Endodermal cell (in vitro differentiated cells): Measurements from ENCODE around the gene DDAH1. TPM values are rescaled to one million over a fixed set of nuclear protein-coding genes. Genes with fewer than 3 reads are reported as not detected.

Experiments used
- DNase-seq: peaks from one replicate; pipeline ENCODE4 v3.0.0-alpha.2; 2017
- H3K27ac ChIP-seq: 2 replicates; pipeline ENCODE4 v1.5.1; 2013; ENCODE audit warnings: mild to moderate bottlenecking, low read depth, low read length, moderate library complexity
- H3K27me3 ChIP-seq: 2 replicates; pipeline ENCODE4 v1.6.1; 2013; ENCODE audit warnings: mild to moderate bottlenecking, low read length, moderate library complexity; ENCODE audit not compliant: insufficient read depth, control insufficient read depth, poor library complexity, severe bottlenecking
- H3K36me3 ChIP-seq: 2 replicates; pipeline ENCODE4 v1.7.0; 2013; ENCODE audit warnings: mild to moderate bottlenecking, low read length, moderate library complexity; ENCODE audit not compliant: control insufficient read depth, insufficient read depth
- H3K4me1 ChIP-seq: one replicate; pipeline ENCODE4 v1.7.0; 2013; ENCODE audit warnings: low read length; ENCODE audit not compliant: control insufficient read depth, insufficient read depth
- H3K4me3 ChIP-seq: 2 replicates; pipeline ENCODE4 v1.5.1; 2013; ENCODE audit warnings: mild to moderate bottlenecking, low read length, moderate library complexity
- H3K9ac ChIP-seq: 2 replicates; pipeline ENCODE4 v1.6.1; 2013; ENCODE audit warnings: mild to moderate bottlenecking, low read length, moderate library complexity; ENCODE audit not compliant: poor library complexity, severe bottlenecking; ENCODE audit errors: extremely low read depth
- H3K9me3 ChIP-seq: 2 replicates; pipeline ENCODE4 v1.6.1; 2013; ENCODE audit warnings: mild to moderate bottlenecking, low read length, moderate library complexity; ENCODE audit not compliant: control insufficient read depth
- H3K27ac Mint-ChIP-seq: 2 replicates; pipeline ENCODE4 v1.8.0; 2020; ENCODE audit warnings: mixed read lengths
- H3K27me3 Mint-ChIP-seq: 2 replicates; pipeline ENCODE4 v1.8.0; 2021; ENCODE audit warnings: mild to moderate bottlenecking, mixed read lengths; ENCODE audit not compliant: insufficient read depth
- H3K36me3 Mint-ChIP-seq: 2 replicates; pipeline ENCODE4 v1.8.0; 2020; ENCODE audit warnings: low read depth, mixed read lengths
- H3K4me1 Mint-ChIP-seq: 2 replicates; pipeline ENCODE4 v1.8.0; 2020; ENCODE audit warnings: mixed read lengths
- H3K4me3 Mint-ChIP-seq: 2 replicates; pipeline ENCODE4 v1.8.0; 2020; ENCODE audit warnings: mild to moderate bottlenecking, moderate library complexity, mixed read lengths
- H3K9me3 Mint-ChIP-seq: 2 replicates; pipeline ENCODE4 v1.8.0; 2020; ENCODE audit warnings: mild to moderate bottlenecking, mixed read lengths
- CTCF ChIP-seq: fragments of 200-600 bp; sonication (generic); conservative IDR thresholded peaks from 2 replicates; pipeline ENCODE4 v1.5.0; 2021; ENCODE audit warnings: antibody characterized with exemption, mild to moderate bottlenecking
- WGBS, 2 experiments: methylation state at CpG; one replicate each; pipeline versions ENCODE4 v1.1.5 to v1.1.7; 2013; ENCODE audit warnings: missing lambda C conversion rate in 2 of 2, mixed read lengths in 1 of 2; ENCODE audit not compliant: insufficient coverage in 1 of 2, insufficient read length in 1 of 2; 5-methylcytosine and 5-hydroxymethylcytosine counted together
- total RNA-seq, 2 donors: library from RNA; stranded (reverse); fragmentation: NEBNext Ultra II Directional in 1 of 2; extraction: Animal tissue kit (Norgen Biotek cat#: 25700) in 1 of 2; gene quantifications; 2 replicates in 1 of 2; 3 replicates in 1 of 2; pipeline ENCODE4 v1.2.1, GENCODE V29; 2021

DDAH1 gene
- total RNA-seq, 2 donors from 2014 or later: 16.3 to 22.8 TPM

GRCh38 chr1:85378534-85378933 lies 86.4 kb downstream of the DDAH1 start:
- peaks cover 4% of the 10 kb centered on the region for H3K9me3 ChIP-seq
- H3K4me3 Mint-ChIP-seq: no peak overlapping the region
- peaks cover 21% of the 10 kb centered on the region for H3K9me3 Mint-ChIP-seq
- no peaks in the 10 kb centered on the region for H3K36me3 ChIP-seq
- no peak overlapping the region for H3K4me3 ChIP-seq
- no peaks in the 10 kb centered on the region for H3K27me3 Mint-ChIP-seq
- no peak for TF ChIP-seq CTCF
- H3K27me3 ChIP-seq: no peaks in the 10 kb centered on the region
- no peak overlapping the region for H3K9ac ChIP-seq
- H3K4me1 ChIP-seq: no peaks in the 10 kb centered on the region
- no peak overlapping the region for H3K27ac ChIP-seq
- H3K27ac Mint-ChIP-seq: no peak overlapping the region
- DNase-seq: no peak
- H3K36me3 Mint-ChIP-seq: peaks cover 9% of the 10 kb centered on the region
- peaks cover 4% of the 10 kb centered on the region for H3K4me1 Mint-ChIP-seq
- WGBS, 2 experiments: 83 to 84% methylated on average over 2 of the region's 2 CpGs

- Mint-ChIP-seq H3K4me3 (no peak overlapping the region), H3K27me3 (no peaks in the 10 kb centered on the region), H3K4me1 (peaks cover 6% of the 10 kb centered on the region), H3K27ac (no peak overlapping the region), H3K36me3 (no peaks in the 10 kb centered on the region), H3K9me3 (no peaks in the 10 kb centered on the region)
- WGBS, 2 experiments: 81% methylated on average over 1 of the region's 1 CpG; no CpG with 5 or more reads in 1 of the 2 experiments
- Histone ChIP-seq H3K9me3 (no peaks in the 10 kb centered on the region), H3K4me1 (no peaks in the 10 kb centered on the region), H3K9ac (no peak overlapping the region), H3K36me3 (no peaks in the 10 kb centered on the region), H3K27ac (no peak overlapping the region), H3K4me3 (no peak overlapping the region), H3K27me3 (no peaks in the 10 kb centered on the region)
- no peak for TF ChIP-seq CTCF
- DNase-seq: no peak
These were observed 88.6 kb downstream of the DDAH1 start for GRCh38 chr1:85376356-85376755.

- no peak overlapping the region for H3K4me3 ChIP-seq
- no peaks in the 10 kb centered on the region for H3K36me3 ChIP-seq
- Mint-ChIP-seq H3K27me3 (no peaks in the 10 kb centered on the region), H3K4me3 (no peak overlapping the region), H3K36me3 (no peaks in the 10 kb centered on the region), H3K27ac (no peak overlapping the region), H3K9me3 (no peaks in the 10 kb centered on the region), H3K4me1 (peaks cover 6% of the 10 kb centered on the region)
- no peaks in the 10 kb centered on the region for H3K4me1 ChIP-seq
- H3K27me3 ChIP-seq: no peaks in the 10 kb centered on the region
- no peak overlapping the region for H3K9ac ChIP-seq
- H3K9me3 ChIP-seq: no peaks in the 10 kb centered on the region
- no peak for DNase-seq
- TF ChIP-seq CTCF: no peak
- H3K27ac ChIP-seq: peak overlapping the region; percentile 29
- WGBS, 2 experiments: 67 to 88% methylated on average over 1 to 2 of the region's 2 CpGs
These were observed 89.5 kb downstream of the DDAH1 start for GRCh38 chr1:85375493-85375892.
